GM18520 (cell line): ENCODE data around the gene COL23A1.
"Not testable (repeated sequence)": the region's sequence is repeated elsewhere in the genome, so short reads cannot be mapped to it uniquely, and the experiment has no call there.

ENCODE experiments used
- ATAC-seq: cut with Tn5 transposase; IDR thresholded peaks from one replicate; pipeline ENCODE4 v1.9.1; 2021; ENCODE audit not compliant: unreplicated experiment

The COL23A1 gene

GRCh38 chr5:178206166-178207101 is 383.8 kb downstream of the COL23A1 start:
- ATAC-seq: no peak

- ATAC-seq: no peak
These were observed 384.5 kb downstream of the COL23A1 start for GRCh38 chr5:178205749-178206047.

- ATAC-seq: peak; percentile 34
These were observed 385.1 kb downstream of the COL23A1 start for GRCh38 chr5:178204935-178205748.

GRCh38 chr5:178204182-178204934 is 385.8 kb downstream of the COL23A1 start, which contains the start of gene HNRNPAB:
TSS of gene HNRNPAB (plus strand) at chr5:178204533. CDS start at chr5:178204838, 305 bp downstream.
- ATAC-seq: peak; percentile 67

- no peak for ATAC-seq
These were observed 386.5 kb downstream of the COL23A1 start for GRCh38 chr5:178203670-178204181.

GRCh38 chr5:178202541-178202940 is 387.7 kb downstream of the COL23A1 start:
- ATAC-seq: no peak

- no peak for ATAC-seq
These were observed 388.3 kb downstream of the COL23A1 start for GRCh38 chr5:178201927-178202235.

- ATAC-seq: no peak
These were observed 388.8 kb downstream of the COL23A1 start for GRCh38 chr5:178201221-178201926.

GRCh38 chr5:178199581-178200434 is 390.4 kb downstream of the COL23A1 start:
- no peak for ATAC-seq

GRCh38 chr5:178198706-178199105 is 391.5 kb downstream of the COL23A1 start:
- no peak for ATAC-seq

GRCh38 chr5:178198151-178198550 is 392.0 kb downstream of the COL23A1 start:
- ATAC-seq: not testable (repeated sequence)

GRCh38 chr5:178196986-178197385 is 393.2 kb downstream of the COL23A1 start:
- no peak for ATAC-seq

- ATAC-seq: no peak
These were observed 393.8 kb downstream of the COL23A1 start for GRCh38 chr5:178196281-178196812.

GRCh38 chr5:178194026-178194425 is 396.2 kb downstream of the COL23A1 start:
- no peak for ATAC-seq

GRCh38 chr5:178193251-178193809 is 396.9 kb downstream of the COL23A1 start:
- no peak for ATAC-seq

- no peak for ATAC-seq
These were observed 397.4 kb downstream of the COL23A1 start for GRCh38 chr5:178192787-178193186.

- ATAC-seq: no peak
These were observed 397.9 kb downstream of the COL23A1 start for GRCh38 chr5:178192244-178192643.

GRCh38 chr5:178191661-178192060 is 398.5 kb downstream of the COL23A1 start:
- ATAC-seq: no peak

GRCh38 chr5:178189433-178189832 is 400.8 kb downstream of the COL23A1 start:
- no peak for ATAC-seq
